8988T (cell line): ENCODE data around the gene HHIP.

ENCODE experiments used
- DNase-seq: peaks from one replicate; pipeline ENCODE4 v3.0.0; 2011

HHIP gene

GRCh38 chr4:144645631-144646522, at the start of gene HHIP:
HHIP (plus strand) TSS chr4:144646156; CDS start chr4:144646676, 520 bp downstream.
- DNase-seq = no peak

GRCh38 chr4:144597171-144597570, 48.8 kb upstream of the HHIP start:
- DNase-seq = no peak

GRCh38 chr4:144599621-144600020, 46.3 kb upstream of the HHIP start:
- DNase-seq = no peak

GRCh38 chr4:144611850-144612249, 34.1 kb upstream of the HHIP start:
- DNase-seq = no peak

- DNase-seq = no peak
Measured at GRCh38 chr4:144614850-144615585, 30.9 kb upstream of the HHIP start.

GRCh38 chr4:144621681-144622080, 24.3 kb upstream of the HHIP start:
- DNase-seq = no peak

GRCh38 chr4:144627663-144628076, 18.3 kb upstream of the HHIP start:
- DNase-seq = no peak

GRCh38 chr4:144633215-144633614, 12.7 kb upstream of the HHIP start:
- no peak for DNase-seq

- DNase-seq = no peak
Measured at GRCh38 chr4:144634978-144635747, 10.8 kb upstream of the HHIP start.

GRCh38 chr4:144644368-144645101, 1.4 kb upstream of the HHIP start:
- DNase-seq = no peak

- no peak for DNase-seq
Measured at GRCh38 chr4:144645102-144645630, 790 bp upstream of the HHIP start.

- peak; percentile 20 for DNase-seq
Measured at GRCh38 chr4:144646523-144647094, 653 bp downstream of the HHIP start.

- DNase-seq = no peak
Measured at GRCh38 chr4:144647095-144647561, 1.2 kb downstream of the HHIP start.

- no peak for DNase-seq
Measured at GRCh38 chr4:144647590-144647989, 1.6 kb downstream of the HHIP start.

- DNase-seq = no peak
Measured at GRCh38 chr4:144648042-144648441, 2.1 kb downstream of the HHIP start.

- DNase-seq = no peak
Measured at GRCh38 chr4:144649646-144650045, 3.7 kb downstream of the HHIP start.

- no peak for DNase-seq
Measured at GRCh38 chr4:144650311-144651005, 4.5 kb downstream of the HHIP start.

GRCh38 chr4:144653781-144654545, 8.0 kb downstream of the HHIP start:
- no peak for DNase-seq

- DNase-seq = no peak
Measured at GRCh38 chr4:144655491-144655890, 9.5 kb downstream of the HHIP start.

- DNase-seq = no peak
Measured at GRCh38 chr4:144656850-144657249, 10.9 kb downstream of the HHIP start.
